Suppressor macrophage (primary cell): ENCODE results near the gene ERMARD.

Source experiments
- DNase-seq, 4 experiments: peaks; one replicate each; pipeline ENCODE4 v3.0.0-alpha.2; 2020 to 2022
- total RNA-seq, 17 experiments: gene quantifications; one replicate each; lab custom pipeline; 2026; ENCODE audit warnings: mixed read lengths in 6 of 17, inconsistent platforms in 3 of 17; lab: John Stamatoyannopoulos, UW

ERMARD gene
- 5.2 to 22.1 (median 12.5) reads per million in 17 experiments for total RNA-seq

DNA sequence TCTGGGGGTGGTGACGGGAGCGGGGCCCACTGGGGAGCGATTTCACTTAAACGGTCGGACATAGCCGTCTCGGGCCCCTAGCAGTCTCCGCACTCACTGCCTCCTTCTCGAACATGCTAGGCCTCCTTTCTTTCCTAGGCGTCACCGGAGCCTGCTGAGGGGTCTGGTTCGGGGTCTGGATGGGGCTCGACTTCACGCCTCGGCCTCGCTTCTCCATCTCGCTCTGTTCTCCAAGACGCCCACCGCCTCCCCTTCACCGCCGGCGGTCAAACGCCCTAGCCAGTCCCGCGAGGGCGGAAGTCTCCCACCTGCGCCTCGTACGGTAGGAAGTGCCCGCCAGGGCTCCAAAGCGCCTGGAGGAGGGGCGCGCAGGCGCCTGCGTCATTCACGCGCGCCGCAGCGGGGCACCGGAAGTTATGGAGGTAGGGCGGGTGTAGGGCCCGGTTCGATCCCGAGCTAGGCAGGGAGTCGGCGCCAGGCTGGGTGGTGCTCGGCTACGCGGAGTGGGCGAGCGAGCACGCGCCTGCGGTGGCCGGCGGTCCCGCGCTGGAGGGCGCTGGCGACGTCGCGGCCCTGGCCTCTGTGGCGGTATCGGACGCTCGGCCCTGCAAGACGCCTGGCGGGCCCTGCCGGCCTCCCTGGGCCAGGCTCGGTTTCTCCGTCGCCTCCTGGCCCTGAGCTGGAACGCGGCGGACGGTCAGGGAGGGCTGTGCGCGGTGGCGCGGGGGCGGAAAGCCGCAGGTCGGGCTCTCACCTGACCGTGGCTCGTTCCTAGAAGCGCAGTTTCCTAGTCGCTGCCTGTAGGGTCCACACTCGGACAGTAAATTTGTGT, at the start of gene ERMARD, which contains the start of gene DYNLT2:
TSS of gene ERMARD (plus strand) at position 381 of the 832 bp plus-strand sequence. CDS start at position 417, 36 bp downstream.
TSS of gene DYNLT2 (minus strand) at position 331 of the 832 bp plus-strand sequence. CDS start at position 217, 114 bp downstream.
- DNase-seq = peak; percentile 96 to 98 (median 97)

- DNase-seq = peak; percentile 100
These were observed 49.2 kb upstream of the ERMARD start, which contains the start of the genes C6orf120 and WDR27 for GRCh38 chr6:169701954-169702839. Gene C6orf120, plus strand, starts transcription at chr6:169702126. Its CDS starts 334 bp downstream, at chr6:169702460. Gene WDR27, minus strand, starts transcription at chr6:169702029. Its CDS starts 13,024 bp downstream, at chr6:169689005.

- DNase-seq = peak in 1 of 4 experiments; percentile 13
These were observed 48.6 kb upstream of the ERMARD start for GRCh38 chr6:169702840-169703246.

DNA sequence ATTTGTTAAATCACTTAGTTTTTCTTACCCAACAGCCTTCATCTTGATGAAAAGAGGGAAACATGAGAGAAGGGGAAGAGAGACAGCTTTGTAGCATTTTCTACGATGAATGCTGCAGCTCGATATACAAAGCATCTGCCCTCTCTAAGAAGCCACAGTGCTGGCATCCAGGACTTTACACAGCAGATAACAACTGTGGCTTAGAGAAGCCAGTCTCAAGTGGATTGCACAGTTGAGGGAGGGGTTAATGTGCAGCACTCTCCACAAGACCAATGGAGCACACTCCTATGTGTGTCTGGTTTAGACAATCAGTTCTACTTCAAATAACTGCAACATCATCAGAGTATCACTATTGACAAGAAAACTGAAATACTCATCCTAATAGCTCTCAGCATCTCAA, 43.6 kb upstream of the ERMARD start:
- no peak for DNase-seq

DNA sequence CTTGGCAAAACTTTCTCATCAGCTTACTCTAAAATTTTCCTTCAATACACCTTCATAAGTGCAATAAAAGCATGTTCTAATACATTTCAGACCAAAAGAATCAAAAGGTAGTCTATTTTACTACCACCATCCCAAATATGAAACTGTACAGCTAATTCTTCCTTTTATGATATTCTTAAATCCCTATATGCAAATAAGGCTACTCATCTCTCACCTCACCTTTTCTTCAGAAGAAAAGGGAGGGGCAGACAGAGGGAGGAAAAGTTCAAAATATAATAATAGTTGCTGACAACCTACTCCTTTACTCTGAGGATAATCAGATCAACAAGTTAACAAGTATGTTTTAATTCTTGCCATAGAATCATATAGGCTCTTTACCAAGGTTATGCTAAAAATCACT, 42.1 kb upstream of the ERMARD start:
- DNase-seq = no peak

- DNase-seq = no peak
These were observed 41.4 kb upstream of the ERMARD start for GRCh38 chr6:169710009-169710408.

- DNase-seq = no peak
These were observed 37.2 kb upstream of the ERMARD start for GRCh38 chr6:169714178-169714577.

- DNase-seq = no peak
These were observed 36.8 kb upstream of the ERMARD start for GRCh38 chr6:169714595-169714994.

- no peak for DNase-seq
These were observed 32.3 kb upstream of the ERMARD start for GRCh38 chr6:169719117-169719516.

GRCh38 chr6:169720207-169720855, 31.1 kb upstream of the ERMARD start:
- DNase-seq = no peak

- DNase-seq = peak; percentile 72 to 82 (median 77)
These were observed 28.8 kb upstream of the ERMARD start for GRCh38 chr6:169722362-169723199.

DNA sequence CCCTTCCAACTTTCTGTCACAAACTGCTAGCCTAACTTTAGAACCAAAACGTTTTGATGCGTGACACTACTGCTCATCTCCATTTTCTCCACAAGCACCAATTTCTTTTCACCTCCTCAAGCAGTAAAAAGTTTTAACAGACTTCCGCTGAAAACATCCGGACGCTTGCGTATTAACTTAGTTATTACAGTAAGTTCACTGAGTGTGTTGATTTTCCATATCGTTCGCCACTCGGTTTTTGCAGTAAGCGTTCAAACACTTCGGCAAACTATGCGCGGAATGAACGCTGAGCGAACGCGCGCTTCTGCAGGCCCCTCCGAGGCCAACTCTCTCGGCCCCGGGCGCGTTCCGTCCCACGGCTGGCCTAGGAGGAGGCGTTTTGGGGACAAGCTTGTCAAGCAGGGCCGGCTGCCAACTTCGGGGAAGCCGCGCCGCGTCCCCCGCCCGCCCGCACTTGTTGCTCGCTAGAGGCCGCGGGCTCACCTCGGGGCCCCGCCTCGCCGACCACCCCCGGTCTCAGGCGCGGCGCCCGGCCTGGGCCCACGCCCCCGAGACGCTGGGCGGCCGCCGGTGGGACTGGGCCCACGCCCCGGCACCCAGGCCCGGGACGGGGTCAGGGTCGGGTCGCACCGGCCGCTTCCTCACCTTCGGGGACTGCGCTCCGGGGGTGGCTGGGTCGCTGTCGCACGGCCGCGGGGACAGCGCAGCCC, 28.1 kb upstream of the ERMARD start:
- peak; percentile 57 to 80 (median 70) for DNase-seq

DNA sequence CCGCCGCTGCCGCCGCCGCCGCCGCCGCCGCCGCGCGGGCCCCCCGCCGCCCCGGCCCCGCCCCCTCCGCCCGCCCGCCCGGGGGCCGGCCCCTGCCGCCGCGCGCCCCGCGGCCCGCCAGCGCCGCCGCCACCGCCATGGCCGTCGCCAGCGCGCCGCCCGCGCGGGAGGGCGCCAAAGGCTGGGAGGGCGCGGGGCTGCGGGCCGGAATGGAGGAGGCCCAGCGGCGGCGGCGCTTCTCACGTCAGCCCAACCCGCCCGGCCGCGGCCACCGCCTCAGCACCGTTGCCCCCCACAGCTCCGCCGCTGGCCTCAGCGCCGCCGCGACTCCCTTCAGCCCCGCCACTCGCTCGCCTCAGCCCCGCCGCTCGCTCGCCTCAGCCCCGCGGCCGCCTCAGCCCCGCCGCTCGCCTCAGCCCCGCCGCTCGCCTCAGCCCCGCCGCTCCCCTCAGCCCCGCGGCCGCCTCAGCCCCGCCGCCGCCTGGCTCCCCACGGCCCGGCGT, 27.4 kb upstream of the ERMARD start:
- DNase-seq = peak; percentile 41 to 80 (median 64)

GRCh38 chr6:169724494-169725124, 26.8 kb upstream of the ERMARD start, which contains the start of gene PHF10:
Gene PHF10, minus strand, starts transcription at chr6:169724500. Its CDS starts 569 bp downstream, at chr6:169723931.
- DNase-seq = peak; percentile 16 to 70 (median 56)

DNA sequence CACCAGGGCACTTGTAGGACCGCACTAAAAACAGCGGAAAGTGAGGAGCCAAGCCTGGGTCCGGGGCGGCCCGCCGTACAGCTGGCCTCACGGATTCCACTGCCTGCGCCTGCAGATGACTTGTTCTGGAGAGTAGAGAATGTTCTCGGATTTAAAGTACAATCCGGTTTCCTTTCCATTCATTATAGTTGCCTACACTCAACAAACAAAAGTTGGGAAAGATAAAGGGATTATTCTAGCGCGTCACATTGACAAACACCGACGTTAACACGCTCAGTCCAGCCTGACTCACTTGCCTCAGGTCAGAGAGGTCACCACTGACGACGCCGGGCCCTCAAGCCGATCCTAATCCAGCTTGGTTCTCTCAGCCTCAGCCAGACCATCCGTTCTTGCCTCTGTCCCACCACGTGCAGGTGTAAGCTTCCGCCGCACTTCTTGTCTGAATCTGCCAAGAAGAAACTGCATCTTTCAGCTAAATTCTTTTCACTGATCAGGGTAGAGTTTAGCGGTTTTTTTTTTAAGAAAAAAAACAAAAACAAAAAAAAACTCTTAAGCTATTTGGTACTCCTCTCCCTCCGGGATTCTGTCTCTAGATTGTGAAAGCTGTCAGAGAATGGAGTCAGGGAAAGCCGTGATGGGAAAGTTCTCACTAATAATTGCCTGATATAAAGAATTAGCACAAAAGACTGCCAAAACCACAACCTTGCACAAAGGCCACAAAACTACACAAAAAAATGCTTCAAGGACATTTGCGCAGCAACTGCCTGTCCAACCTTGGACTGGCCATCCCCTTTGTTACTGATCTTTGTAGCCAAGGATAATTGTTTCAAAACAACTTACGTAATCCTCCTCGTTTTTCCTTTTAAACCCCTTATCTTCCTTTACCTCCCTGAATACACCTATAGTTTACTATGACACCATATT, 26.0 kb upstream of the ERMARD start:
- DNase-seq = peak; percentile 49 to 74 (median 54)

DNA sequence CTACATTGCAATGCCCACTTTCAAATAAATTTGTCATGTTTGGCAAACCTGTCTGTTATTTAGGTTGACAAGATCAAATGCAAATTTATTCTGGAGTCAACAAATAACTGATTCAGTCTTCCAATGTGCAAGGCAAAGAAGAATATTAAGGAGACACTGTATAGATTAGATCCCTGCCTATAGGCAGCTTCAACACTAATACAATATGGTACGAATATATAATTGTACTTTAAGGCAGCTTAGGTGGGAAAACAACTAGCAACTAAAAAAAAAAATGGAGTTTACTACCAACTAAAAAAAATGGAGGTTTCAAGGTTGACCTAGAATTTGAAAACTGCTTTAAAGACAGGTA, 25.4 kb upstream of the ERMARD start:
- no peak for DNase-seq

DNA sequence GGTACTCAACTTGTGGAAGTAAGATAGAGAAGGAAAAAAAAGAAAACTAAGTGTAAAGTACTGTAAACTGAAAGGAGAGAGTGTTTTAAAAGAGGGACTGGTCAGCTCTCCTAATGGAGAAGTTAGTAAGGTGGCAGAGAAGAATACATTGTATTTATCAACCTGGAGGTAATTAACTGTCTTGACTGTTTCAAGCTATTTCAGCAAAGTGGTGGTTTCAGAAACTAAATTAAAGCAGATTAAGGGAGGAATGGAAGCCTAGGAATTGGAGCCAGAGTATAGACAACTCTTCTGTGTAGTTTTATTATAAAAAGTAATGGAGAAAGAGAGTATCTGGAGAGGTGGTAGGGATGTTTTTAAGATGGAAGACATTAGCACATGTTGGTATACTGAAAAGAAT, 24.5 kb upstream of the ERMARD start:
- no peak for DNase-seq

GRCh38 chr6:169729961-169730360, 21.5 kb upstream of the ERMARD start:
- DNase-seq = no peak
